A549 (cell line): ENCODE data around the gene SCFD1. TPM values are rescaled to one million over a fixed set of nuclear protein-coding genes. Genes with fewer than 3 reads are reported as not detected.

Experiments used
- ATAC-seq, 2 experiments: fragments of 200-7000 bp in 1 of 2; fragments of >200 bp in 1 of 2; cut with Nextera tagmentation in 1 of 2; cut with Tn5 transposase in 1 of 2; 3 replicates each; pipeline versions ENCODE4 v1.8.0 to v1.9.1; 2018 to 2020; ENCODE audit warnings: mild to moderate bottlenecking in 1 of 2, moderate library complexity in 1 of 2
- CTCF ChIA-PET: fragments of 300-600 bp; sonication (Branson Sonifier 250); formaldehyde crosslinking; extraction: SDS; loops from one replicate; lab custom pipeline; 2021; ENCODE audit warnings: antibody characterized with exemption, inconsistent platforms; lab: Yijun Ruan, JAX
- POLR2A ChIA-PET: fragments of 350-600 bp; formaldehyde crosslinking; extraction: SDS; loops from one replicate; lab custom pipeline; 2021; ENCODE audit warnings: antibody characterized with exemption, inconsistent platforms; lab: Yijun Ruan, JAX
- DNase-seq, 2 experiments: peaks; one replicate each; pipeline versions ENCODE4 v3.0.0 to v3.0.0-alpha.2; 2011 to 2016; ENCODE audit warnings: low read depth in 1 of 2, low spot score in 1 of 2
- FAIRE-seq: peaks from 2 replicates; lab custom pipeline; 2011; peaks lifted over from hg19 to GRCh38; lab: Jason Lieb, UNC
- H3K27ac ChIP-seq, 2 experiments: fragments of >200 bp; sonication (Bioruptor Twin); formaldehyde crosslinking; 3 replicates each; pipeline ENCODE4 v1.5.1; 2016 to 2017
- H3K4me1 ChIP-seq: fragments of >200 bp; sonication (Bioruptor Twin); formaldehyde crosslinking; 3 replicates; pipeline ENCODE4 v1.6.1; 2016
- H3K4me2 ChIP-seq: fragments of >200 bp; sonication (Bioruptor Twin); formaldehyde crosslinking; 3 replicates; pipeline ENCODE4 v1.6.1; 2016
- H3K4me3 ChIP-seq: fragments of >200 bp; sonication (Bioruptor Twin); formaldehyde crosslinking; 3 replicates; pipeline ENCODE4 v1.5.1; 2016
- H3K9me3 ChIP-seq: fragments of >200 bp; sonication (Bioruptor Twin); formaldehyde crosslinking; 3 replicates; pipeline ENCODE4 v1.6.1; 2016
- BHLHE40 ChIP-seq: IDR thresholded peaks from 2 replicates; pipeline ENCODE4 v1.6.1; 2012; ENCODE audit warnings: low read depth, low read length, inconsistent platforms
- CBX2 ChIP-seq: fragments of 200-600 bp; sonication (generic); IDR thresholded peaks from 2 replicates; pipeline ENCODE4 v1.6.1; 2016; ENCODE audit warnings: low read depth, mild to moderate bottlenecking, borderline replicate concordance
- CHD2 ChIP-seq: fragments of 150-350 bp; IDR thresholded peaks from 2 replicates; pipeline ENCODE4 v1.6.1; 2014; ENCODE audit warnings: low read length; ENCODE audit not compliant: partially characterized antibody
- CHD4 ChIP-seq: fragments of 200-600 bp; sonication (generic); IDR thresholded peaks from 2 replicates; pipeline ENCODE4 v1.6.1; 2016; ENCODE audit warnings: antibody characterized with exemption, mild to moderate bottlenecking, borderline replicate concordance
- EP300 ChIP-seq, 2 experiments: fragments of >200 bp; sonication (Bioruptor Twin); formaldehyde crosslinking; IDR thresholded peaks; 2 replicates in 1 of 2; 3 replicates in 1 of 2; pipeline ENCODE4 v1.6.1; 2016 to 2017
- ESRRA ChIP-seq: fragments of 150-350 bp; IDR thresholded peaks from 2 replicates; pipeline ENCODE4 v1.6.1; 2014; ENCODE audit warnings: mild to moderate bottlenecking, low read length, borderline replicate concordance
- FOXS1 ChIP-seq: fragments of 250-450 bp; sonication (Bioruptor Pico); IDR thresholded peaks from 2 replicates; pipeline ENCODE4 v1.5.0; 2020; ENCODE audit warnings: mild to moderate bottlenecking, moderate library complexity
- GATA3 ChIP-seq: IDR thresholded peaks from 2 replicates; pipeline ENCODE4 v1.6.1; 2012; ENCODE audit warnings: borderline replicate concordance
- HOXB13 ChIP-seq: fragments of 250-450 bp; sonication (Bioruptor Pico); IDR thresholded peaks from 2 replicates; pipeline ENCODE4 v1.5.0; 2020; ENCODE audit warnings: low read depth, mild to moderate bottlenecking, moderate library complexity
- HOXB5 ChIP-seq: fragments of 250-450 bp; sonication (Bioruptor Pico); IDR thresholded peaks from 2 replicates; pipeline ENCODE4 v1.5.0; 2020; ENCODE audit warnings: mild to moderate bottlenecking, moderate library complexity
- JUNB ChIP-seq: fragments of >200 bp; sonication (Bioruptor Twin); formaldehyde crosslinking; IDR thresholded peaks from 2 replicates; pipeline ENCODE4 v1.6.1; 2016
- KDM5A ChIP-seq: fragments of 200-600 bp; sonication (generic); IDR thresholded peaks from 2 replicates; pipeline ENCODE4 v1.6.1; 2016; ENCODE audit warnings: antibody characterized with exemption, mild to moderate bottlenecking
- MAZ ChIP-seq: fragments of 150-350 bp; IDR thresholded peaks from 2 replicates; pipeline ENCODE4 v1.6.1; 2014; ENCODE audit warnings: antibody characterized with exemption, low read depth, low read length, borderline replicate concordance
- PHF8 ChIP-seq: fragments of 200-600 bp; sonication (generic); IDR thresholded peaks from 2 replicates; pipeline ENCODE4 v1.6.1; 2016; ENCODE audit warnings: low read depth, mild to moderate bottlenecking, antibody characterized with exemption, moderate library complexity, borderline replicate concordance
- POLR2A ChIP-seq: IDR thresholded peaks from 2 replicates; pipeline ENCODE4 v1.6.1; 2012; ENCODE audit warnings: mild to moderate bottlenecking, low read length
- RNF2 ChIP-seq: fragments of 200-600 bp; sonication (generic); IDR thresholded peaks from 2 replicates; pipeline ENCODE4 v1.6.1; 2016; ENCODE audit warnings: low read depth, mild to moderate bottlenecking, antibody characterized with exemption, moderate library complexity, borderline replicate concordance
- TFCP2L1 ChIP-seq: fragments of 250-450 bp; sonication (Bioruptor Pico); IDR thresholded peaks from 2 replicates; pipeline ENCODE4 v1.5.0; 2021; ENCODE audit warnings: mild to moderate bottlenecking
- ZSCAN20 ChIP-seq: fragments of 250-450 bp; sonication (Bioruptor Pico); IDR thresholded peaks from 2 replicates; pipeline ENCODE4 v1.8.0; 2022; ENCODE audit warnings: mild to moderate bottlenecking, moderate library complexity
- WGBS: methylation state at CpG from one replicate; pipeline ENCODE4 v1.1.6; 2017; ENCODE audit errors: missing lambda C conversion rate; 5-methylcytosine and 5-hydroxymethylcytosine counted together
- polyA plus RNA-seq, 4 experiments: library from polyadenylated mRNA; depleted of rRNA in 3 of 4; stranded (reverse); fragments of >200 nt; fragmentation: RNase III in 1 of 4; extraction: RNeasy Plus Mini Kit Qiagen cat#74134 plus additional on column Dnase treatment in 1 of 4; gene quantifications; 2 replicates in 3 of 4; 3 replicates in 1 of 4; pipeline ENCODE4 v1.2.3, GENCODE V29; 2011 to 2017
- TF ChIP-seq, protein P1 (sequence below): IDR thresholded peaks from 2 replicates; pipeline ENCODE4 v1.6.1; 2012
- TF ChIP-seq, protein P2 (sequence below): fragments of 250-450 bp; sonication (Bioruptor Pico); IDR thresholded peaks from 2 replicates; pipeline ENCODE4 v1.5.0; 2020; ENCODE audit warnings: low read depth, mild to moderate bottlenecking, moderate library complexity
- TF ChIP-seq, protein P3 (sequence below): fragments of 200-600 bp; sonication (generic); IDR thresholded peaks from 2 replicates; pipeline ENCODE4 v1.6.1; 2016; ENCODE audit warnings: antibody characterized with exemption, mild to moderate bottlenecking, moderate library complexity
- TF ChIP-seq, protein P4 (sequence below): fragments of 150-350 bp; IDR thresholded peaks from 2 replicates; pipeline ENCODE4 v1.6.1; 2014; ENCODE audit warnings: low read depth, mild to moderate bottlenecking, low read length
- TF ChIP-seq, protein P5 (sequence below): IDR thresholded peaks from 2 replicates; pipeline ENCODE4 v1.6.1; 2012
- TF ChIP-seq, protein P6 (sequence below): fragments of 450-650 bp; IDR thresholded peaks from 2 replicates; pipeline ENCODE4 v1.6.1; 2014; ENCODE audit warnings: antibody characterized with exemption
- TF ChIP-seq, protein P7 (sequence below): fragments of >200 bp; sonication (Bioruptor Twin); formaldehyde crosslinking; IDR thresholded peaks from 2 replicates; pipeline ENCODE4 v1.6.1; 2016

SCFD1 gene
- polyA plus RNA-seq, 2 of the 4 experiments (the other 2 are of a cell fraction) = 52.1 to 158 TPM

DNA sequence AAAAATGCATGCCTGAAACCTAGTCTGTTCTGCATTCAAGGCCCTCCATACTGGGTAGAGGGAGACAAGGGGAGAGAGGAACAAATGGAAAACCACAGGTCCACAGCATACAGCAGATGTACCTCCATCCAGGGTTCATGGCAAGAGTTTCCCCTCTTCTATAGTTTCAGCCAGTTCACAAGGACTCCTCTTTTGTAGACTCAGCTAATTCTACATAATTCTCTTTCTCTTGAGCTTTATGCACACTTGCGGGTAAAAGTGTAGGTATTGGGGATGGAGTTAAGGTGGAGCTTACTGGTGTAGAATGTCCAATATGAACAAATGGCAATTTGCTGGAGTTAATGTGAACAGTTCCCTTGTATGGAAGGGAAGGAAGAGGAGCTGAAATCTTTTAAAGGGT lies 39.7 kb upstream of the SCFD1 start:
- ATAC-seq (no peak), DNase-seq (no peak), FAIRE-seq (no peak)
- no peak overlapping the region for H3K4me2 ChIP-seq
- no peak overlapping the region for H3K4me3 ChIP-seq
- no peak overlapping the region for H3K27ac ChIP-seq
- TF ChIP-seq, protein P1, sequence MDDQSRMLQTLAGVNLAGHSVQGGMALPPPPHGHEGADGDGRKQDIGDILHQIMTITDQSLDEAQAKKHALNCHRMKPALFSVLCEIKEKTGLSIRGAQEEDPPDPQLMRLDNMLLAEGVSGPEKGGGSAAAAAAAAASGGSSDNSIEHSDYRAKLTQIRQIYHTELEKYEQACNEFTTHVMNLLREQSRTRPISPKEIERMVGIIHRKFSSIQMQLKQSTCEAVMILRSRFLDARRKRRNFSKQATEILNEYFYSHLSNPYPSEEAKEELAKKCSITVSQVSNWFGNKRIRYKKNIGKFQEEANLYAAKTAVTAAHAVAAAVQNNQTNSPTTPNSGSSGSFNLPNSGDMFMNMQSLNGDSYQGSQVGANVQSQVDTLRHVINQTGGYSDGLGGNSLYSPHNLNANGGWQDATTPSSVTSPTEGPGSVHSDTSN = no peak
- no peak for TF ChIP-seq CHD4
- TF ChIP-seq CHD2 = no peak
- no peak for TF ChIP-seq HOXB13 (CRISPR knock-in tag)
- TF ChIP-seq RNF2 = no peak
- TF ChIP-seq, protein P2, sequence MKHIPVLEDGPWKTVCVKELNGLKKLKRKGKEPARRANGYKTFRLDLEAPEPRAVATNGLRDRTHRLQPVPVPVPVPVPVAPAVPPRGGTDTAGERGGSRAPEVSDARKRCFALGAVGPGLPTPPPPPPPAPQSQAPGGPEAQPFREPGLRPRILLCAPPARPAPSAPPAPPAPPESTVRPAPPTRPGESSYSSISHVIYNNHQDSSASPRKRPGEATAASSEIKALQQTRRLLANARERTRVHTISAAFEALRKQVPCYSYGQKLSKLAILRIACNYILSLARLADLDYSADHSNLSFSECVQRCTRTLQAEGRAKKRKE (CRISPR knock-in tag) = no peak
- TF ChIP-seq, protein P3, sequence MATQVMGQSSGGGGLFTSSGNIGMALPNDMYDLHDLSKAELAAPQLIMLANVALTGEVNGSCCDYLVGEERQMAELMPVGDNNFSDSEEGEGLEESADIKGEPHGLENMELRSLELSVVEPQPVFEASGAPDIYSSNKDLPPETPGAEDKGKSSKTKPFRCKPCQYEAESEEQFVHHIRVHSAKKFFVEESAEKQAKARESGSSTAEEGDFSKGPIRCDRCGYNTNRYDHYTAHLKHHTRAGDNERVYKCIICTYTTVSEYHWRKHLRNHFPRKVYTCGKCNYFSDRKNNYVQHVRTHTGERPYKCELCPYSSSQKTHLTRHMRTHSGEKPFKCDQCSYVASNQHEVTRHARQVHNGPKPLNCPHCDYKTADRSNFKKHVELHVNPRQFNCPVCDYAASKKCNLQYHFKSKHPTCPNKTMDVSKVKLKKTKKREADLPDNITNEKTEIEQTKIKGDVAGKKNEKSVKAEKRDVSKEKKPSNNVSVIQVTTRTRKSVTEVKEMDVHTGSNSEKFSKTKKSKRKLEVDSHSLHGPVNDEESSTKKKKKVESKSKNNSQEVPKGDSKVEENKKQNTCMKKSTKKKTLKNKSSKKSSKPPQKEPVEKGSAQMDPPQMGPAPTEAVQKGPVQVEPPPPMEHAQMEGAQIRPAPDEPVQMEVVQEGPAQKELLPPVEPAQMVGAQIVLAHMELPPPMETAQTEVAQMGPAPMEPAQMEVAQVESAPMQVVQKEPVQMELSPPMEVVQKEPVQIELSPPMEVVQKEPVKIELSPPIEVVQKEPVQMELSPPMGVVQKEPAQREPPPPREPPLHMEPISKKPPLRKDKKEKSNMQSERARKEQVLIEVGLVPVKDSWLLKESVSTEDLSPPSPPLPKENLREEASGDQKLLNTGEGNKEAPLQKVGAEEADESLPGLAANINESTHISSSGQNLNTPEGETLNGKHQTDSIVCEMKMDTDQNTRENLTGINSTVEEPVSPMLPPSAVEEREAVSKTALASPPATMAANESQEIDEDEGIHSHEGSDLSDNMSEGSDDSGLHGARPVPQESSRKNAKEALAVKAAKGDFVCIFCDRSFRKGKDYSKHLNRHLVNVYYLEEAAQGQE = no peak
- no peaks in the 10 kb centered on the region for H3K4me1 ChIP-seq
- peaks cover 12% of the 10 kb centered on the region for H3K9me3 ChIP-seq
- CTCF ChIA-PET = interaction anchor here (1.2 to 1.6 kb wide), 2 partner anchors 12 to 29 kb away, joined by 3 read pairs; no protein-coding TSS in a partner anchor
- WGBS = 93% methylated on average over 1 of the region's 1 CpG
- POLR2A ChIA-PET = no interaction called here

DNA sequence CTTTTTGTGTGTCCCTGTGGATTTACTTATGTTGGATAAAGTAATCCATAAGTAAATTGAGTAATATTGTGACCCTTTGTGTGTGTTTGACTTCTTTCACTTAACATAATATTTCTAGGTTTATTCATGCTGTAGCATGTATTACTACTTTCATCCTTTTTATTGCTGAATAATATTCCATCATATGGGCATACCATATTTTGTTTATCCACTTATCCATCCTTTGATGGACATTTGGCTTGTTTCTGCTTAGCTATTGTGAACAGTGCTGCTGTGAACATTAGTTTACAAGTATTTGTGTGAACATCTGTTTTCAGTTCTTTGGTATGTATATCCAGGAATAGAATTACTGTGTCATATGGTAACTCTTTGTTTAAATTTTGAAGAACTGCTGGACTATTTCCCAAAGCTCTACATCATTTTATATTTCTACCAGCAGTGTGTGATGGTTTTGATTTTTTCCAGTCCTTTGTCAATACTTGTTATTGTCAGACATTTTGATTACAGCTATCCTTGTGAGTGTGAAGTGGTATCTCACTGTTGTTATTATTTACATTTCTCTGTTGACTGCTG lies 38.0 kb upstream of the SCFD1 start:
- no peak for ATAC-seq
- no peaks in the 10 kb centered on the region for H3K4me1 ChIP-seq
- H3K4me3 ChIP-seq = no peak overlapping the region
- DNase-seq = no peak
- H3K27ac ChIP-seq = no peak overlapping the region
- H3K9me3 ChIP-seq = peaks cover 12% of the 10 kb centered on the region
- FAIRE-seq = no peak
- no peak for TF ChIP-seq PHF8
- TF ChIP-seq, protein P4, sequence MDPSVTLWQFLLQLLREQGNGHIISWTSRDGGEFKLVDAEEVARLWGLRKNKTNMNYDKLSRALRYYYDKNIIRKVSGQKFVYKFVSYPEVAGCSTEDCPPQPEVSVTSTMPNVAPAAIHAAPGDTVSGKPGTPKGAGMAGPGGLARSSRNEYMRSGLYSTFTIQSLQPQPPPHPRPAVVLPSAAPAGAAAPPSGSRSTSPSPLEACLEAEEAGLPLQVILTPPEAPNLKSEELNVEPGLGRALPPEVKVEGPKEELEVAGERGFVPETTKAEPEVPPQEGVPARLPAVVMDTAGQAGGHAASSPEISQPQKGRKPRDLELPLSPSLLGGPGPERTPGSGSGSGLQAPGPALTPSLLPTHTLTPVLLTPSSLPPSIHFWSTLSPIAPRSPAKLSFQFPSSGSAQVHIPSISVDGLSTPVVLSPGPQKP = no peak
- TF ChIP-seq ESRRA = no peak
- TF ChIP-seq TFCP2L1 (CRISPR knock-in tag) = no peak
- TF ChIP-seq, protein P5, sequence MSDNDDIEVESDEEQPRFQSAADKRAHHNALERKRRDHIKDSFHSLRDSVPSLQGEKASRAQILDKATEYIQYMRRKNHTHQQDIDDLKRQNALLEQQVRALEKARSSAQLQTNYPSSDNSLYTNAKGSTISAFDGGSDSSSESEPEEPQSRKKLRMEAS = no peak
- TF ChIP-seq BHLHE40 = no peak
- TF ChIP-seq POLR2A = no peak
- TF ChIP-seq, protein P6, sequence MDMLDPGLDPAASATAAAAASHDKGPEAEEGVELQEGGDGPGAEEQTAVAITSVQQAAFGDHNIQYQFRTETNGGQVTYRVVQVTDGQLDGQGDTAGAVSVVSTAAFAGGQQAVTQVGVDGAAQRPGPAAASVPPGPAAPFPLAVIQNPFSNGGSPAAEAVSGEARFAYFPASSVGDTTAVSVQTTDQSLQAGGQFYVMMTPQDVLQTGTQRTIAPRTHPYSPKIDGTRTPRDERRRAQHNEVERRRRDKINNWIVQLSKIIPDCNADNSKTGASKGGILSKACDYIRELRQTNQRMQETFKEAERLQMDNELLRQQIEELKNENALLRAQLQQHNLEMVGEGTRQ = no peak
- TF ChIP-seq KDM5A = no peak
- no peak for TF ChIP-seq MAZ
- no peak for TF ChIP-seq FOXS1
- no peak for TF ChIP-seq EP300 (IDR thresholded peaks at IDR 0.05)
- no peak for TF ChIP-seq HOXB5 (CRISPR knock-in tag)
- TF ChIP-seq, protein P7, sequence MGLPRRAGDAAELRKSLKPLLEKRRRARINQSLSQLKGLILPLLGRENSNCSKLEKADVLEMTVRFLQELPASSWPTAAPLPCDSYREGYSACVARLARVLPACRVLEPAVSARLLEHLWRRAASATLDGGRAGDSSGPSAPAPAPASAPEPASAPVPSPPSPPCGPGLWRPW = no peak
- no peak for TF ChIP-seq CBX2
- no peak for TF ChIP-seq CHD4
- no peak for TF ChIP-seq JUNB
- TF ChIP-seq ZSCAN20 (CRISPR knock-in tag) = no peak
- TF ChIP-seq, protein P2 (CRISPR knock-in tag) = no peak
- no peak for TF ChIP-seq GATA3
- H3K4me2 ChIP-seq = no peak overlapping the region
- ChIA-PET POLR2A (no interaction called here), CTCF (interaction anchor here (1.2 kb wide), 1 partner anchor 11 kb away, joined by 3 read pairs; no protein-coding TSS in a partner anchor)
